Astrocyte (in vitro differentiated cells and primary cell): ENCODE data around the gene SLC24A4. TPM values are rescaled to one million over a fixed set of nuclear protein-coding genes. Genes with fewer than 3 reads are reported as not detected.

Source experiments
- DNase-seq: peaks from one replicate; pipeline ENCODE4 v3.0.0-alpha.2; 2010; ENCODE audit warnings: low read depth
- FAIRE-seq: peaks from 2 replicates; lab custom pipeline; 2011; peaks lifted over from hg19 to GRCh38; lab: Jason Lieb, UNC
- H2AFZ ChIP-seq: 2 replicates; pipeline ENCODE4 v1.6.0; 2012; ENCODE audit warnings: low read depth, low read length, inconsistent platforms
- H3K27ac ChIP-seq: 2 replicates; pipeline ENCODE4 v1.5.1; 2011; ENCODE audit warnings: low read depth, low read length, inconsistent platforms
- H3K27me3 ChIP-seq: 2 replicates; pipeline ENCODE4 v1.6.0; 2011; ENCODE audit warnings: low read length, inconsistent platforms; ENCODE audit not compliant: insufficient read depth
- H3K36me3 ChIP-seq: 2 replicates; pipeline ENCODE4 v1.5.1; 2011; ENCODE audit warnings: low read length, inconsistent platforms; ENCODE audit not compliant: insufficient read depth
- H3K4me1 ChIP-seq: 2 replicates; pipeline ENCODE4 v1.5.1; 2011; ENCODE audit warnings: low read length, inconsistent platforms; ENCODE audit not compliant: insufficient read depth
- H3K4me2 ChIP-seq: 2 replicates; pipeline ENCODE4 v1.6.0; 2012; ENCODE audit warnings: low read length, inconsistent platforms
- H3K4me3 ChIP-seq: 2 replicates; pipeline ENCODE4 v1.5.1; 2011; ENCODE audit warnings: low read depth, mild to moderate bottlenecking, low read length, inconsistent platforms; ENCODE audit not compliant: insufficient read depth
- H3K79me2 ChIP-seq: 2 replicates; pipeline ENCODE4 v1.6.0; 2012; ENCODE audit warnings: mild to moderate bottlenecking, low read length, inconsistent platforms; ENCODE audit not compliant: insufficient read depth
- H3K9ac ChIP-seq: 2 replicates; pipeline ENCODE4 v1.6.0; 2012; ENCODE audit warnings: mild to moderate bottlenecking, low read length, inconsistent platforms
- H3K9me3 ChIP-seq: 2 replicates; pipeline ENCODE4 v1.5.1; 2012; ENCODE audit warnings: low read depth, mild to moderate bottlenecking, low read length, inconsistent platforms; ENCODE audit not compliant: insufficient read depth
- H4K20me1 ChIP-seq: 2 replicates; pipeline ENCODE4 v1.6.0; 2012; ENCODE audit warnings: low read length, inconsistent platforms; ENCODE audit not compliant: insufficient read depth
- H3K27ac Mint-ChIP-seq: one replicate; pipeline ENCODE4 v1.8.0; 2021; ENCODE audit warnings: mild to moderate bottlenecking, mixed read lengths; ENCODE audit not compliant: unreplicated experiment
- H3K27me3 Mint-ChIP-seq: one replicate; pipeline ENCODE4 v1.8.0; 2021; ENCODE audit warnings: low read depth, mixed read lengths; ENCODE audit not compliant: unreplicated experiment
- H3K36me3 Mint-ChIP-seq: one replicate; pipeline ENCODE4 v1.8.0; 2021; ENCODE audit warnings: low read depth, mixed read lengths; ENCODE audit not compliant: unreplicated experiment
- H3K4me1 Mint-ChIP-seq: one replicate; pipeline ENCODE4 v1.8.0; 2021; ENCODE audit warnings: low read depth, mixed read lengths; ENCODE audit not compliant: unreplicated experiment
- H3K4me3 Mint-ChIP-seq: one replicate; pipeline ENCODE4 v1.8.0; 2021; ENCODE audit warnings: mild to moderate bottlenecking, moderate library complexity, mixed read lengths; ENCODE audit not compliant: unreplicated experiment
- H3K9me3 Mint-ChIP-seq: one replicate; pipeline ENCODE4 v1.8.0; 2021; ENCODE audit warnings: mild to moderate bottlenecking, mixed read lengths; ENCODE audit not compliant: unreplicated experiment
- CTCF ChIP-seq: IDR thresholded peaks from 2 replicates; pipeline ENCODE4 v1.5.1; 2011; ENCODE audit warnings: low read depth, mild to moderate bottlenecking, inconsistent platforms, low read length, moderate library complexity; ENCODE audit not compliant: insufficient read depth
- EZH2 ChIP-seq: IDR thresholded peaks from 2 replicates; pipeline ENCODE4 v1.6.1; 2012; ENCODE audit warnings: mild to moderate bottlenecking, low read length, inconsistent platforms; ENCODE audit not compliant: insufficient read depth
- total RNA-seq: library from RNA; stranded (reverse); gene quantifications from 2 replicates; pipeline ENCODE4 v1.2.1, GENCODE V29; 2021

Gene SLC24A4
- total RNA-seq, 1 donor from 2014 or later, result not detected

- Mint-ChIP-seq H3K27ac (peak overlapping the region; percentile 62), H3K27me3 (peaks cover 4% of the 10 kb centered on the region), H3K36me3 (no peaks in the 10 kb centered on the region), H3K4me3 (no peak overlapping the region), H3K9me3 (peaks cover 3% of the 10 kb centered on the region), H3K4me1 (peaks cover 31% of the 10 kb centered on the region)
- no peak overlapping the region for H3K9ac ChIP-seq
- H2AFZ ChIP-seq, result no peak overlapping the region
- no peak for DNase-seq
- H4K20me1 ChIP-seq, result no peaks in the 10 kb centered on the region
- H3K4me3 ChIP-seq, result no peak overlapping the region
- H3K27me3 ChIP-seq, result peaks cover 5% of the 10 kb centered on the region
- no peaks in the 10 kb centered on the region for H3K9me3 ChIP-seq
- no peak overlapping the region for H3K4me2 ChIP-seq
- H3K79me2 ChIP-seq, result no peaks in the 10 kb centered on the region
- no peak overlapping the region for H3K27ac ChIP-seq
- peaks cover 20% of the 10 kb centered on the region for H3K4me1 ChIP-seq
- TF ChIP-seq EZH2, result no peak
- TF ChIP-seq CTCF, result no peak
- no peaks in the 10 kb centered on the region for H3K36me3 ChIP-seq
- FAIRE-seq, result no peak
Measured at GRCh38 chr14:92502541-92503286, 179.7 kb downstream of the SLC24A4 start.

GRCh38 chr14:92503756-92504491 lies 181.0 kb downstream of the SLC24A4 start:
- Histone ChIP-seq H4K20me1 (no peaks in the 10 kb centered on the region), H3K9me3 (no peaks in the 10 kb centered on the region), H2AFZ (no peak overlapping the region), H3K9ac (peak overlapping the region; percentile 0), H3K4me2 (peak overlapping the region; percentile 26), H3K79me2 (no peaks in the 10 kb centered on the region), H3K27me3 (peaks cover 5% of the 10 kb centered on the region), H3K27ac (peak overlapping the region; percentile 33), H3K4me1 (peaks cover 20% of the 10 kb centered on the region), H3K36me3 (no peaks in the 10 kb centered on the region), H3K4me3 (no peak overlapping the region)
- Mint-ChIP-seq H3K4me3 (no peak overlapping the region), H3K36me3 (no peaks in the 10 kb centered on the region), H3K4me1 (peaks cover 31% of the 10 kb centered on the region), H3K9me3 (peaks cover 3% of the 10 kb centered on the region), H3K27me3 (peaks cover 3% of the 10 kb centered on the region), H3K27ac (peak overlapping the region; percentile 80)
- TF ChIP-seq EZH2 (no peak), CTCF (no peak)
- peak; percentile 73 for FAIRE-seq
- DNase-seq, result peak; percentile 62

GRCh38 chr14:92505826-92506225 lies 182.9 kb downstream of the SLC24A4 start:
- Mint-ChIP-seq H3K9me3 (peaks cover 3% of the 10 kb centered on the region), H3K4me1 (peaks cover 30% of the 10 kb centered on the region), H3K27ac (no peak overlapping the region), H3K36me3 (no peaks in the 10 kb centered on the region), H3K4me3 (no peak overlapping the region), H3K27me3 (no peaks in the 10 kb centered on the region)
- Histone ChIP-seq H3K4me2 (no peak overlapping the region), H2AFZ (no peak overlapping the region), H3K4me3 (no peak overlapping the region), H3K27ac (no peak overlapping the region), H3K9ac (no peak overlapping the region), H3K36me3 (no peaks in the 10 kb centered on the region), H3K79me2 (no peaks in the 10 kb centered on the region), H3K4me1 (peaks cover 22% of the 10 kb centered on the region), H3K27me3 (no peaks in the 10 kb centered on the region), H4K20me1 (no peaks in the 10 kb centered on the region), H3K9me3 (no peaks in the 10 kb centered on the region)
- DNase-seq (no peak), FAIRE-seq (no peak)
- TF ChIP-seq CTCF (no peak), EZH2 (no peak)
